CMK (cell line): Measurements from ENCODE around the gene NCK2.
"Not testable (repeated sequence)": the region's sequence is repeated elsewhere in the genome, so short reads cannot be mapped to it uniquely, and the experiment has no call there.

Source experiments
- DNase-seq: peaks from one replicate; pipeline ENCODE4 v3.0.0-alpha.2; 2010; ENCODE audit warnings: low read depth

NCK2 gene

DNA sequence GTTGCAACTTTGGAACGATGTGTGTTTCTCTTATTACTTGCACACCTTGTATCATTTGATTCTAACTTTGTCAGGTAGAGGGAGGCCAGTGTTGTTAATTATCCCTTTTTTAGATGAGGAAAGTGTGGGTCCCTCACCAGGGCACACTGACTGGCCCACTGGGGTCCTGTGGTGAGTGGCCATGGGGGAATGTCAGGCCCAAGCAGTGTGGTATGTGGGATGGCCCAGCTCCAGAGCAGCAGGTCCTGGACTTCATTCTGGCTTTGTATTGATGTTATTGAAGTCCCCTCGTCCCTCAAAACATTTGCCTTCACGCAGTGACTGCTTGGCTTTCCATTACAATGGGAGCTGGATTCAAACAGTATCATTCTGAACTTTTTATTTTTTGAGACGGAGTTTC, 11.7 kb downstream of the NCK2 start:
- no peak for DNase-seq

DNA sequence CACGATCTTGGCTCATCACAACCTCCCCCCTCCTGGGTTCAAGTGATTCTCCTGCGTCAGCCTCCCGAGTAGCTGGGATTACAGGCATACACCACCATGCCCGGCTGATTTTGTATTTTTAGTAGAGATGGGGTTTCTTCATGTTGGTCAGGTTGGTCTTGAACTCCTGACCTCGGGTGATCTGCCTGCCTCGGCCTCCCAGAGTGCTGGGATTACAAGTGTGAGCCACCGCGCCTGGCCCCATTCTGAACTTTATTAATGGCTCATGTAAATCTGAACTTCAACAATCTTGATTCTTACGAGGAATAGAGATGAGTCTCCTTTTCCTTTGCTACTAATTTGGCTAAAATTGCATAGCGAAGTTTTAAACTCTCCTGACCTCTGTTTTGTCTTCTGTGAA, 12.2 kb downstream of the NCK2 start:
- not testable (repeated sequence) for DNase-seq

DNA sequence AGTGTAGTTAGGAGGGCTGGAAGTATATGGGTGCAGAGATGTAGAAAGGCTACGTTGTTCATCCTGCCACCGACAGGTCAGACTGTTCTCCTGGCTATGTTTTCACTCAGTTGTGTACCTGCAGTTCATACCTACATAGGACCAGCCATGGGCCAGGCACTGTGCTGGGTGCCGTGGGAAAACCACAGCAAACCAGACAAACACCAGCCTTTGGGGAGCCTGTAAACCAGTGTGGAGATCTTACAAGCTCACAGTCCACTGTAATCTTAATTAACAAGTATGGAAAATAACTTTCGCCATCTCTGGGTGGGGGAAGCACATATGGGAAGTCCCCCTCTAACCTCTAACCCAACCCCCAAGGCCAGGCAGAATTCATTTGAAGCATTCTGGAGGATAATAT, 12.7 kb downstream of the NCK2 start:
- no peak for DNase-seq

DNA sequence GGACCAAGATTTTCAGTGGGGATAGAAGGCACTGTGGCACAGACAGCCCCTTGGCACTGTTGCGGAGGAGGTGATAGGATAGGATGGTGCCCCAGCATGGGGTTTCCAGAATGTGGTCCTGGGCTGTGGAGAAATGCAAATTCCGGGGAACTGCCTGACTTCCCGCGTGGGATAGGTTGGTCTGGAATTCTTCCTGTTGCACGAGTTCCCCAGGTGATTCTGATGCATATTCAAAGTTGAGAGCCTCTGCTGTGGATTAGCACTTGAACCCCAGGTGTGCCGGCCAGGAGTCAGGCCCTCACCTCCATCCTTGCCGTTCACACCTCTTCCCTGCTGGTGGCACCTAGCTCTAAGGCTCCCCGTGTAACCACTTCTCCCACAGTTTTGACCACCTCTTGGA, 15.5 kb downstream of the NCK2 start:
- no peak for DNase-seq

DNA sequence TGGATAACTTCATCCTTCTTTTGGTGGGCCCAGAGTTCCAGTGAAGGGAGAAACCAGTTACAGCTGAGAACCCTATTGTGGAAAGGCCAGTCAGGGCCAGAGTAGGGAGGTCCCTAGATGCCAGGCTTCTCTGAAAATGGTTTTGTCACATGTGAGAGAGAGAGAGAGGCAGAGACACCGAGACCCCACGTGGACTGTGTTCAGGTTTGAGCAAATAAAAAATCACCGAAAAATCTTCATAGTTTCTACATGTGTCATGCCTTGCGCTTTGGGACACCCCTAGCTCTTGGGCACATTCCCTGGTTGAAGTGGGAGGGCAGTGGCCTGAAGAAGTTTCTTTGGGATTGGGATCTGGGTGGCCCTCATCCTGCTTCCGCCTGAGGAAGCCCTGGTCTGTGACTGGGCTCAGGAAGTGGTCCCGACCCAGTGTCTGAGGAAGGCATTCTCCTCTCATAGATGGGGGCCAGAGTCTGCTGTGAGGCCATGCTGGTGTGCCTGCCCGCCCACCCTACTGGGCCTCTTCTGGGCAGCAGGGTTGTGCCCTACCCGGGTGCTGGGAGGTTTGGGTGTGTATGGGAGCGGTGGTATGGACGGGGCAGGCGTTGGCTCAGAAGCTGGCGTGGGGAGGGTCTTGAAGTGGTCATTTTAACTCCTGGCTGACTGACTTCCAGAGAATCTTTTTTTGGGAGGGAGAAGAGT, 16.1 kb downstream of the NCK2 start:
- no peak for DNase-seq

DNA sequence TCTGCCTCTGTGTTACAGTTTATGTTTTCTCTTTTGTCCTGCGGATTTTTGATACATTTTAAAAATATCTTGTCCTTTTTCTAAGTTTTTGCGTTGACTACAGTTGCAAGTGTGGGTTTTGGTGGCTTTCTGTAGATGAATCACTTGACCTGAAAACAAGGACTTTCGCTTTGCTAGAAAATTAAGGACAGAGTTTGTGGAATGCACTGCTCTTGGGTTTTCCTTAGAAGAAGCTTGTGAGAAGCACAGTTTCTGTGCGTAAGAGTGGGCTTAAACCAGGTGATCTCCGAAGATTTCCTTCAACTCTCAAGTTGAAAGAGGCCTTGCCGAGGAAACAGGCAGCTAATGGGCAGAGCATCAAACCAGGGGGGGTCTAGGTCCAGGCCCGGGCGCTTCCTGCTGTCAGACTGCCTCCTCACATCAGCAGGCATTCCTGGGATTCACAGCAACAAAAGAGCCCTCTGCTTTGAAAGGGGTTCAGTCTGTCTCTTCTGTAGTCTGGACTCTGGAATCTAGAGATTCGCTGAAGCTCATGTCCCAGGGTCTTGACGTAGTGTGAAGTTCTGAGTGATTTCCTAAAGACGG, 17.3 kb downstream of the NCK2 start:
- no peak for DNase-seq

DNA sequence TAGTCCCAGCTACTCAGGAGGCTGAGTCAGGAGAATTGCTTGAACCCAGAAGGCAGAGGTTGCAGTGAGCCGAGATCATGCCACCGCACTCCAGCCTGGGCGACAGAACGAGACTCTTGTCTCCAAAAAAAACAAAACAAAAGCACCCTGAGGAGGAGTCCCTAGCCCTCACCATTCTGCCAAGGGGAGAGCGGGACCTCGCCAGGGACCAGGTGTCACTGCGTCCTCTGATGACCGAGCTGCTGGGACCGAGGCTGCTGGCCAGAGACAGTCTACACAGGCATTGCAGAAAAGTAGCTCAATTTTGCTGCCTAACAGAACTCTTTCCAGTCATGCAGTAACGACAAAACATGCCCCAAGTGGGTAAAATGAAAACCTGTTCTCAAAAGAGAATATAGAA, 18.4 kb downstream of the NCK2 start:
- no peak for DNase-seq

DNA sequence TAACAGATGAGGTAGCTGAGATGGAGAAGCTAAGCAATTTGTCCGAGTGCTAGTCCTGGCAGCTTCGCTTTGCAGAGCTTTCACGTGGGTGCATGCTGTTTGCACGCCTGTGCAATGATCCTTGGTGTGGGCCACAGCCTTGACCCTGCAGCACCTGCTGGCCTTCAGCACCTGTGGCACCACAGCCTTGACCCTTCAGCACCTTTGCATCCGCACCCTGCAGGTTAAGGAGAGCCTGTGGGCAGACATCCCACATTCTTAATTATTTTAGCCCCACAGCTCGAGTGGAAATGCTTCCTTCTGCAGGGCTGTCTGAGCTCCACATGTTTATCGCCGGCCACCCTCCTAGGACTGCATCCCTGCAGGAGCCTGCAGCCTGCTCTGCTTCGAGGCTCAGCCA, 19.3 kb downstream of the NCK2 start:
- DNase-seq: no peak

DNA sequence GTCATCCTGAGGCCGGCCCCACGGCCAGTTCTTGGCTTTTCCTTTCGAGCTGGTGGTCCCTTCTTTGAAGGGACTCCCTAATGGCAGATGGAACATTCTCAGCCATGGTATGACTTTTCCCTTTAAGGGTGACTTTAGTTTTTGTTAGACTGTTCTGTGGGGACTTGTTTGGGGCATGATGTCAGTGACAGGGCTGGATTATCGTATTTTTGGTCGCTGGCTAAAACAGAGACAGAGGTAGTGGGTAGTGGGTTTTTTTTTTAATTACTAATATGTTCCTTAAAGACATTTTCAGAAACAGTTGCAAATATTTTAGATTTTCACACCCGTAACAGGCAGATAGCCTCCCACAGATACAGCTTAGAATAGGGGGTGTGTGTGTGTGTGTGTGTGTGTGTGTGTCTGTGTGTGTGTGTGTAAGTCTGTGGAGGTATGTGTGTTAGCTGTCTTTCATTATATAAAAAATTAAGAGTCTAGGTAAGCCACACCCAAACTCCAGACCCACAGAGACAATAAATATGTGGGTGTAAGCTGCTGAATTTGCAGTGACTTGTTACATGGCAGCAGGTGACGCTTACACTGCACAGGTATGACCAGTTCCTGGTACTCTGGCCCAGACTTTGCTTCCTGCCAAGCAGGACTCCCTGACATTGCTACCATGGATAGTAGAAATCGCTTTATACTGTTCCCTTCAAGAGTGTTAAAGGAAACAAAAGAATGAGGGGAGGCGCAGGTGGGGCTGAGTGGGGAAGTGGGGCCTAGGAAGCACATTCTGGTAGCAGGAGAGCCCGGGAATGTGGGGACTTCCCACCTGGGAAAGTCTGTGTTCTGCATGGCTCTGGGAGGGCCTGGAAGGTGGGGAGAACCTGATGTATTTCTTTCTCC, 20.9 kb downstream of the NCK2 start:
- DNase-seq: no peak

DNA sequence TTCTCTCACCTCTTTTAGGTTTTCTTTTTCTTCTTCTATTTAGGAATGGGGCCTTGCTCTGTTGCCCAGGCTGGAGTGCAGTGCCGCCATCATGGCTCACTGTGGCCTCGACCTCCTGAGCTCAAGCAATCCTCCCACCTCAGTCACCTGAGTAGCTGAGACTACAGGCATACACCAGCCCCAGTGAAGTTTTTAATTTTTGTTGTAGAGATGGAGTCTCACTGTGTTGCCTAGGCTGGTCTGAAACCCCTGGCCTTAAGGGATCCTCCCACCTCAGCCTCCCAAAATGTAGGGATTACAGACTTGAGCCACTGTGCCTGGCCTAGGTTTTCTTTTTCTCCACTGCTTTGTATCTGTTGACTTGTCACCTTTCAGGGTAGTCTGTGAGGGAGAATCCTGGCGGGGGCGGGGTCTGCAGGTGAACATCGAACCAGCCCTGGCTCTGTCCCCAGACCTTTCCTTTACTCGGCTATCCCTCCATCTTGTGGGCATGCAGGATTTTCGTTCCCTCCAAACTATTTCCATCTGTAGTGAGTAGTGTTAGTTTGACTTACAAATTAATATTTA, 21.7 kb downstream of the NCK2 start:
- no peak for DNase-seq

DNA sequence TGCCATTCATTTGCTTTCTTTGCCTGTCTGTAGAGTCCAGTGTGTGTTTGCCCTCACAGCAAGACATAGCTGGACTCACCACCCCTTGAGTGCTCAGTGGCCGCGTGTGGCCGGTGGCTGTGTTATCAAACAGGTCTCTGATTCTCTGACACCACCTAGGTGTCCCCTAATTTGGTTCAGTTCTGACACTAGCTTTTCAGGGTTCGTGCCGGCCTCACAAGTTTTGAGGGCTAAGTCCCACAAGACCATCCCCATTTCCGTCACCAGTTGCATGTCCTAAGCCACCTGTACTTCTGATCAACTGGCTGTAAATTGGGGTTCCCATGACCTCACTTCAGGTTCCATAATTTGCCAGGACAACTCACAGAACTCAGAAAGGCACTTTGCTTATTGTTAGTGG, 23.5 kb downstream of the NCK2 start:
- DNase-seq: no peak

DNA sequence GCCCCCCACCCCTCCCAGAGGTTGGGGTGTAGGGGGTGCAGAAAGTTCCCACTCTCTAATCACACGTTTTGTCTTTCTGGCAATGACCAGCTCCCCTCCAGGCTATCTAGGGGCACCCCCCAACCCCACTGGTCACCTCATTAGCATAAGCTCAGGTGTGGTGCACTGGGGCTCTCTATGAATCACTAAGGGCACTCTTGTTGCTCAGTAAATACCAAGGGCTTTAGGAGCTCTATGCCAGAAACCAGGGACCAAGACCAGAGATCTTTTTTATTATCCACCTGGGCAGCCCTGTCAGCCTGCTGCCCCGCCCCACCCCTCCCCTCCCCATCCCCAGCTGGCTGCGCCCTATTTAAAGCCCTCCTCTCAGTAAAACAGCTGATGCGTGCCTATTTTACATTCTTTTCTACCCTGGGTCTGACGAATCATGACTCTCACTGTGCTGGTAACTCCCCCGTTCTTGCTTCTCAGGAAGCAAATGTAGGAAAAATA, 24.3 kb downstream of the NCK2 start:
- DNase-seq: no peak

DNA sequence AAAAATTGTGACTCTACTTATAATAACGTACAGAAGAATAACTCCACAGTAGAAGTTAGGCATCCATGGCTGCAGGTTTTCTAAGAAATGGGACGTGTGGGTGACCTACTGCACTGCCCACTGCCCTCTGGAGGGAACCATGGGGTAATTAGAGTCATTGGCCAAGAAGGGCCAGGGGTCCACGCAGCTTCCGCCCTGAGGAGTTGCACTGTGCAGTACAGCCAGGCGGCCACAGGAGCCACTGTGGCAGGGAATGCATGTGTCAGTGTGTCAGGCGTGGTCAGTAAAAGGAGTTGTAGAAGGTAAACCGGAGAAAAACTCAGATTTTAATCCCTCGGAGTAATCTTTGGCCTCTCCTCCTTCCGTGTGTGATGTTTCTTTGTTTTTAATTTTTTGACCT, 24.8 kb downstream of the NCK2 start:
- DNase-seq: no peak

DNA sequence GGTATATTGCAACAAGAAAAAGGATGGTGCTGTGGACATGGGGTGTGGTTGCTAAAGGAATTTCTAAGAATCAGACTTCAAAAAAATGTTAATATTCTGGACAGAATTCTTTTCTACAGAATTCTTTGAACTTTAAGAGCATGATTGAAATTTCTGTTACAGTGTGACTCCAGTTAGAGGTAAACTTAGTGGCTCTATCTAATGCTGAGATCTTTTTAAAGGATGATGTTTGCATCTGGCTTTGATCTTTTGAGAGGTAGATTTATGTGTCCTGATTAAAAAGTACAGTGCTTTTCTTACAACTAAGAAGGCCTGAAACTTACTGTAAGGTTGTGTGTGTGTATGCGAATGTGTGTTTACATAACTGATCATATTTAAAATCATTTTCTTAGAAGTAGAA, 25.4 kb downstream of the NCK2 start:
- DNase-seq: no peak

DNA sequence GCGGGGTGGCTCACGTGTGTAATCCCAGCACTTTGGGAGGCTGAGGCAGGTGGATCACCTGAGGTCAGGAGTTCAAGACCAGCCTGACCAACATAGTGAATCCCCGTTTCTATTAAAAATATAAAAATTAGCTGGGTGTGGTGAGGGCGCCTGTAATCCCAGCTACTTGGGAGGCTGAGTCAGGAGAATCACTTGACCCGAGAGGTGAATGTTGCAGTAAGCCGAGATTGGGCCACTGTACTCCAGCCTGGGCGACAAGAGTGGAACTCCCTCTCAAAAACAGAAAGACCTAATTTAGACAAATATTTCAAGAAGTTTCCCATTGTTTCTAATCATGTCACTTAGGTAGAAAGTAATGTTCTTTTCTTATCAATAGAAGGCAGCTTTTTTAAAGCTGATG, 26.6 kb downstream of the NCK2 start:
- not testable (repeated sequence) for DNase-seq

DNA sequence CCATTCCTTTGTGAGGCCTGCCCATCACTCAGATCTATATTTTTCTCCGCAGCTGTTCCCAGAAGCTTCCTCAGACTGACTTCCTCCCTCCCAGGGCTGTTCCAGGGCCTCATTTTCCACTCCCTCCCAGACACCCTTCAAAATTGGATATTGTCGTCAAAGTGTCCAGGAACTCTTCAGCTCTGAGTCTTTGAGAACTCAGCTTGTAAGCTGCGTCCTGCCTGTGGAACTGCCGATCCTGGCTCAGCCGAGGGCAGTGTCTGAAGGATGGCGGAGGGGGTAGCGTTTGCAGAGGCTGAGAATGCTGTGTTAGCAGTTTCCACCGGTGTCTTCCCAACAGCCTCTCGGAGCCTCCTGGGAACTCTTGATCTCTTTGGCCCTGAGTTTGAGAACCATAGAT, 27.1 kb downstream of the NCK2 start:
- DNase-seq: no peak

DNA sequence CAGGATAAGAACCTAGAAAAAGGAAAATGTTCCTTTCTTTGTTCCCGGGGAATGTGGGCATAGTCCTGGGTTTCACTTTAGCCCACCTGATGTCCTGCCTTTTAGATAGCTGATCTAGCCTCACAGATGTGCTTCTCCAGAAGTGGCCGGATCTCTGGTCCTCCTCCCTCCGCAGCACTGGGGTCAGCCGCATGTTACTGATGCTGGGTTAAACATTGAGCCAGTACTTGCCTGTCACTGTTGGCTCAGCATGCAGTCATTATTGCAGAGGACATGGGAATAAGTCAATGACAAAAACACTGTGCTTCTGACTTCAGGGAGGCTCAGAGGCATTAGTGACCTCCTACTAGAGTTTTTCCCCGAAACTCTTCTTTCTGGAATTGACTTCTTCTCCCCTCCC, 27.6 kb downstream of the NCK2 start:
- no peak for DNase-seq

DNA sequence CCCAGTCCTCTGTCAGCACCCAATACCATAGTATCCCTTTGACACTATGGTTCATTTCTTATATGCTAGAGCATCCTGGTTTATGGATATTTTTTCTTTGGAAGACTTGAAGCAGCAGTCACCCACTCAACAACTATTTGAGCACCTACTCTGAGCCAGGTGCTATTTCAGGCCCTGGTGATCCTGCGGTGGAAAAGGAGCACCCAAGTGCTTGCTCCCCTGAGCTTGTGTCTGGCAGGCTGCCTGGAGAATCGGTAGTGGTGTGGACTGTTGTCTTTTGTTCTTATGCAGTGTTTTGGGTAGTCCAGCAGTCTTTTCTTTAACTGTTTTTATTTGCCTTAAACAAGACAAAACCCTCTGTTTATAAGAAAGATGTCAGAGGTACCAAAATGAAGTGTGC, 28.9 kb downstream of the NCK2 start:
- DNase-seq: no peak

DNA sequence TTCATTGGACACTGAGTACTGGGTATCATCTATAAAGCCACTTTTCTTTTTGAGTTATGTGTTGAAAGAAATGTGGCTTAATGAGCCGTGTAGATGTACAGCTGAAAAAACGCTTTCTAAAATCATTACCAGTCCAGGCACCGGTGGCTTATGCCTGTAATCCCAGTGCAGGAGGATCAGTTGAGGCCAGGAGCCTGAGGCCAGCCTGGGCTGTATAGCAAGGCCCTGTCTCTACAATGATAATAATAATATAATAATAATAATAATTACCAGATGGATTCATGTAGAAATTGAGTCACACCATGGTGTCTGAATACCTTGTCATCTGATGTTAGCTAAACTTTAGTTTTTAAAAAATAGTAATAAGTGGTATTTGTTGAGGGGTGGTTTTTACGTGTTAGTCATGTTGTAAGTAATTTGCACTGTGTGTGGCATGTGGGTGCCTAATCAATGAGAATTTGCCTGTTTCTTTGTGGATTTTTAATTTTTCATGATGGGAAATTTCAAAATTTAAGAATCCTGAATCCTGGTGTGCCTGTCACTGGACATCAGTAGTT, 30.1 kb downstream of the NCK2 start:
- no peak for DNase-seq

DNA sequence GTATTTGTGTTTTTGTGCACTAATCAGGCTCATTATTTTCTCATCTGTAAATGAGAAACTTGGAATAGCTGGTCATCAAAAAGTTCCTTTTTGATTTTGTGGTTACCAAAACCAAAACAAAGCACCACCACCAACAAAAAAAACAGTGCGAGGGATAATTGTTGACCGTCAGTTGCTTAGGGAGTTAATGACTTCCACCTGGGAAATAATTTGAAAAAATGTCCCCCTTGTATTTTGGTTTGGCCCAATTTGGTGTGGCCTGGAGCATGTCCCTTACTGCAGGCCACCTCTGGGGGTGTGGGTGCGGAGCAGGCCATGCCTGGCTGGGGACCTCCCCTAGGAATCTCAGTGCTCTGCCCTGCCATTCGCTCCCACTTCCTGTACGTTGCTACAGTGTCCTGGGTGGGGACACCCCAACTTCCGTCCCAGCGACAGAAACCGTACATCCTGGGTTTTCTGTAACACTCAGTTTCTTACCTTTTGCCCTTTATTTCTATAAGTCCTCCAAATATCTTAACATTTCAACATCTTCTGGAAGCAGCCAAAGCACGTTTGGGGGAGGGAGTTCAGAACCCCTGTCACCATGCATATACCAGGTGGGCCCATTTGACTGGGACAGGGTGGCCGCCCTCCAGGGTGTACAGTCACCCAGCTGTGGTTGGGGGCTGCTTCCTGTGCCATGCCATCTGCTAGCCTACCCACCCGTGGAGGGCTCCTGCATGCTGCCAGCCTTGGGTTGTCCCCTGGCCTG, 31.3 kb downstream of the NCK2 start:
- no peak for DNase-seq

DNA sequence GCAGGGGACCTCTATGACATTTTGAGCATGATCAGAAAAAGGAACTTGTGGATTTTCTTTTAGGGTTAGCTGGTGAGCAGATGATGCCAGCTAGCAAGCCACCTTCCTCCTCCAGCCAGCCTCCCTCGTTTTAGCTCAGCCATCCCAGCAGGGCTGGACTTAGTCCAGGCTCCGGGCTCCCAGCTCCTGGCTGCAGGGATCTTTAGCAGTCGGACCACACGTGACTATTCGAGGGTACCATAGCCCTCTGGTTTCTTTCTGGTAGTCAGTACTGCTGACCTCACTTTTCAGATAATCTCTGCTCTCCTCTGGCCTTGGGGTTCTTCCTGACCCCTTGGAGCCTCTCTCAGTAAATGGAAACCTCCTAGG, 31.8 kb downstream of the NCK2 start:
- DNase-seq: no peak

DNA sequence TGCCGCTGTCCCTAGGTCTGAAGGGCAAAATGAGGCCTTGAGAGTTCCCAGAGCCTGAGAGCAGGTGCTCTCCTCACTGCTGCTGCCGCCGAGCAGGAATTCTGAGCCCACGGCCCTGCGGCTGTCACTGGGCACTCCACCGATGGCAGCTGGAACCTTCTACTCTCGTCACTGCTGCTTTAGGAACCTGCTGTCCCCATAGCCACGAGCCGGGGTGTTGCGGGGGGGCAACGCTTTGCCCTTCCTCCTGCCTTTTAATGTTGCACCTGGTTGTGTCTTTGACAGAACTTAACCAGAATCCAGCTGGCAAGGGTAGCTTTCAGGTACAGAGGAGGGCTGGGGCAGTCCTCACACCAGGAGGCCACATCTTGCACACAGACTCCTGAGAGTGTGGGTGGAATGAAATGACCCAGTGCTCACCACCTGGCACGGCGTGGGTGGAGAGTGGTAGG, 32.3 kb downstream of the NCK2 start:
- no peak for DNase-seq
